WTC11 (cell line): Measurements from ENCODE around the gene CTCFL. TPM values are rescaled to one million over a fixed set of nuclear protein-coding genes. Genes with fewer than 3 reads are reported as not detected.

ENCODE experiments used
- ATAC-seq: fragments of 200-7000 bp; cut with Tn5 transposase; 2 replicates; pipeline ENCODE4 v1.10.0; 2021; ENCODE audit warnings: mild to moderate bottlenecking, moderate library complexity
- CTCF ChIA-PET: fragments of 300-600 bp; sonication (Branson Sonifier 250); formaldehyde crosslinking; loops from one replicate; lab custom pipeline; 2021; ENCODE audit warnings: antibody characterized with exemption; lab: Charles Lee
- POLR2A ChIA-PET: fragments of 350-600 bp; sonication (Branson Sonifier 250); formaldehyde crosslinking; loops from one replicate; lab custom pipeline; 2021; ENCODE audit warnings: antibody characterized with exemption; lab: Charles Lee
- DNase-seq: peaks from one replicate; pipeline ENCODE4 v3.0.0; 2021; ENCODE audit warnings: low spot score
- H3K27ac Mint-ChIP-seq: 2 replicates; pipeline ENCODE4 v1.8.0; 2021; ENCODE audit warnings: mixed read lengths
- H3K27me3 Mint-ChIP-seq: 2 replicates; pipeline ENCODE4 v1.8.0; 2021; ENCODE audit warnings: low read depth, mild to moderate bottlenecking, moderate library complexity, mixed read lengths
- H3K36me3 Mint-ChIP-seq: 2 replicates; pipeline ENCODE4 v1.8.0; 2021; ENCODE audit warnings: mixed read lengths
- H3K4me1 Mint-ChIP-seq: 2 replicates; pipeline ENCODE4 v1.8.0; 2022; ENCODE audit warnings: mixed read lengths
- H3K4me3 Mint-ChIP-seq: 2 replicates; pipeline ENCODE4 v1.8.0; 2021; ENCODE audit warnings: mild to moderate bottlenecking, moderate library complexity, mixed read lengths
- H3K9me3 Mint-ChIP-seq: 2 replicates; pipeline ENCODE4 v1.8.0; 2021; ENCODE audit warnings: mixed read lengths
- ATF6 ChIP-seq: sonication (generic); formaldehyde crosslinking; IDR thresholded peaks from 2 replicates; pipeline ENCODE4 v1.8.1; 2023; ENCODE audit warnings: mild to moderate bottlenecking, missing genetic modification reagents
- CDX4 ChIP-seq: fragments of 250-450 bp; sonication (Bioruptor Pico); IDR thresholded peaks from 2 replicates; pipeline ENCODE4 v1.9.0; 2021; ENCODE audit warnings: moderate library complexity, mild to moderate bottlenecking, inconsistent platforms, borderline replicate concordance
- CREB1 ChIP-seq: sonication (generic); formaldehyde crosslinking; IDR thresholded peaks from 2 replicates; pipeline ENCODE4 v1.8.0; 2023; ENCODE audit warnings: mild to moderate bottlenecking, missing genetic modification reagents
- CREM ChIP-seq: sonication (generic); formaldehyde crosslinking; IDR thresholded peaks from 2 replicates; pipeline ENCODE4 v1.8.1; 2022; ENCODE audit warnings: mild to moderate bottlenecking, missing genetic modification reagents, moderate library complexity
- CTCF ChIP-seq: fragments of 200-600 bp; IDR thresholded peaks from 2 replicates; pipeline ENCODE4 v1.8.0; 2022; ENCODE audit warnings: antibody characterized with exemption
- E2F1 ChIP-seq: sonication (generic); formaldehyde crosslinking; IDR thresholded peaks from 2 replicates; pipeline ENCODE4 v1.8.0; 2022; ENCODE audit warnings: mild to moderate bottlenecking, missing genetic modification reagents
- GTF2I ChIP-seq: fragments of 250-450 bp; sonication (Bioruptor Pico); conservative IDR thresholded peaks from 2 replicates; pipeline ENCODE4 v1.4.0; 2021; ENCODE audit warnings: mild to moderate bottlenecking
- IRF2 ChIP-seq: sonication (generic); formaldehyde crosslinking; IDR thresholded peaks from 2 replicates; pipeline ENCODE4 v1.8.0; 2022; ENCODE audit warnings: low read depth, missing genetic modification reagents, borderline replicate concordance
- MYBL2 ChIP-seq: sonication (generic); formaldehyde crosslinking; IDR thresholded peaks from 2 replicates; pipeline ENCODE4 v1.8.1; 2023; ENCODE audit warnings: mild to moderate bottlenecking, moderate library complexity, missing genetic modification reagents
- OVOL2 ChIP-seq: fragments of 250-450 bp; sonication (Bioruptor Pico); IDR thresholded peaks from 2 replicates; pipeline ENCODE4 v1.9.0; 2021; ENCODE audit warnings: mild to moderate bottlenecking, borderline replicate concordance
- PRDM15 ChIP-seq: sonication (generic); formaldehyde crosslinking; IDR thresholded peaks from 2 replicates; pipeline ENCODE4 v1.8.0; 2022; ENCODE audit warnings: missing genetic modification reagents
- RELA ChIP-seq: sonication (generic); formaldehyde crosslinking; IDR thresholded peaks from 2 replicates; pipeline ENCODE4 v1.8.1; 2022; ENCODE audit warnings: missing genetic modification reagents, mild to moderate bottlenecking, borderline replicate concordance
- RORB ChIP-seq: fragments of 250-450 bp; sonication (Bioruptor Pico); IDR thresholded peaks from 2 replicates; pipeline ENCODE4 v1.9.0; 2021; ENCODE audit warnings: mild to moderate bottlenecking
- USF1 ChIP-seq: sonication (generic); formaldehyde crosslinking; IDR thresholded peaks from 2 replicates; pipeline ENCODE4 v1.8.0; 2022; ENCODE audit warnings: mild to moderate bottlenecking, missing genetic modification reagents
- ZBTB43 ChIP-seq: sonication (generic); formaldehyde crosslinking; IDR thresholded peaks from 2 replicates; pipeline ENCODE4 v1.8.1; 2023; ENCODE audit warnings: mild to moderate bottlenecking, missing genetic modification reagents
- ZNF138 ChIP-seq: sonication (generic); formaldehyde crosslinking; conservative IDR thresholded peaks from 2 replicates; pipeline ENCODE4 v1.8.1; 2022; ENCODE audit warnings: mild to moderate bottlenecking, moderate library complexity, missing genetic modification reagents
- ZNF263 ChIP-seq: sonication (generic); formaldehyde crosslinking; IDR thresholded peaks from 2 replicates; pipeline ENCODE4 v1.8.1; 2022; ENCODE audit warnings: low read depth, mild to moderate bottlenecking, moderate library complexity, missing genetic modification reagents
- ZNF317 ChIP-seq: sonication (generic); formaldehyde crosslinking; IDR thresholded peaks from 2 replicates; pipeline ENCODE4 v1.8.1; 2023; ENCODE audit warnings: low read depth, mild to moderate bottlenecking, moderate library complexity, missing genetic modification reagents, borderline replicate concordance
- ZNF396 ChIP-seq: fragments of 250-450 bp; sonication (Bioruptor Pico); IDR thresholded peaks from 2 replicates; pipeline ENCODE4 v1.8.0; 2021; ENCODE audit warnings: mild to moderate bottlenecking, moderate library complexity, borderline replicate concordance
- total RNA-seq: library from RNA; stranded (reverse); gene quantifications from 3 replicates; pipeline ENCODE4 v1.2.3, GENCODE V29; 2021

Gene CTCFL
- total RNA-seq, 1 experiment from 2014 or later, result 0.70 TPM

- TF ChIP-seq ZNF317 (no peak), E2F1 (CRISPR knock-in tag) (no peak), ZBTB43 (CRISPR knock-in tag) (no peak), PRDM15 (CRISPR knock-in tag) (no peak), RORB (no peak), ZNF396 (no peak), IRF2 (CRISPR knock-in tag) (no peak)
Measured at GRCh38 chr20:57566803-57567459, 42.0 kb upstream of the CTCFL start (continued).

- ChIA-PET POLR2A (no interaction called here), CTCF (no interaction called here)
- ATAC-seq (no peak), DNase-seq (no peak)
- no peak overlapping the region for H3K4me3 Mint-ChIP-seq
- H3K9me3 Mint-ChIP-seq, result no peaks in the 10 kb centered on the region
- no peaks in the 10 kb centered on the region for H3K27me3 Mint-ChIP-seq
- H3K27ac Mint-ChIP-seq, result no peak overlapping the region
- no peaks in the 10 kb centered on the region for H3K36me3 Mint-ChIP-seq
- H3K4me1 Mint-ChIP-seq, result peaks cover 12% of the 10 kb centered on the region
- TF ChIP-seq CREB1 (CRISPR knock-in tag), result no peak
Measured at GRCh38 chr20:57566399-57566798, 41.5 kb upstream of the CTCFL start.

GRCh38 chr20:57564951-57565642 is 40.2 kb upstream of the CTCFL start:
- POLR2A ChIA-PET, result no interaction called here
- H3K4me3 Mint-ChIP-seq, result no peak overlapping the region
- no peaks in the 10 kb centered on the region for H3K9me3 Mint-ChIP-seq
- DNase-seq (no peak), ATAC-seq (no peak)
- H3K36me3 Mint-ChIP-seq, result no peaks in the 10 kb centered on the region
- H3K4me1 Mint-ChIP-seq, result peaks cover 6% of the 10 kb centered on the region
- no peaks in the 10 kb centered on the region for H3K27me3 Mint-ChIP-seq
- no peak overlapping the region for H3K27ac Mint-ChIP-seq
- CTCF ChIA-PET, result interaction anchor here (1.2 kb wide), 1 partner anchor 8 kb away, joined by 4 read pairs; no protein-coding TSS in a partner anchor
- TF ChIP-seq RELA (no peak), MYBL2 (CRISPR knock-in tag) (no peak), ZNF138 (CRISPR knock-in tag) (no peak), CREB1 (CRISPR knock-in tag) (no peak), USF1 (CRISPR knock-in tag) (no peak), ATF6 (CRISPR knock-in tag) (no peak), CTCF (no peak), GTF2I (CRISPR knock-in tag) (no peak), OVOL2 (CRISPR knock-in tag) (no peak), CDX4 (no peak), CREM (CRISPR knock-in tag) (no peak), ZNF263 (no peak)
